OCI-LY1 (cell line): Measurements from ENCODE around the gene PLEKHH2.
"Not testable (repeated sequence)": the region's sequence is repeated elsewhere in the genome, so short reads cannot be mapped to it uniquely, and the experiment has no call there.

Experiments
- H2AFZ ChIP-seq: fragments of 200-600 bp; sonication (generic), shearing (Covaris generic); 2 replicates; pipeline ENCODE4 v1.6.0; 2014; ENCODE audit warnings: antibody characterized with exemption, mild to moderate bottlenecking, low read length
- H3F3A ChIP-seq: fragments of 200-600 bp; sonication (generic), shearing (Covaris generic); 2 replicates; pipeline ENCODE4 v1.6.0; 2014; ENCODE audit warnings: mild to moderate bottlenecking, antibody characterized with exemption, low read length, moderate library complexity; ENCODE audit not compliant: insufficient read depth
- H3K27ac ChIP-seq: fragments of 200-600 bp; sonication (generic); 2 replicates; pipeline ENCODE4 v1.5.1; 2014; ENCODE audit warnings: low read length, mixed run types, mild to moderate bottlenecking, low read depth; ENCODE audit not compliant: poor library complexity, severe bottlenecking
- H3K27me3 ChIP-seq: fragments of 200-600 bp; sonication (generic); 2 replicates; pipeline ENCODE4 v1.6.0; 2014; ENCODE audit warnings: antibody characterized with exemption, mild to moderate bottlenecking, low read length, moderate library complexity; ENCODE audit not compliant: insufficient read depth
- H3K36me3 ChIP-seq: fragments of 200-600 bp; sonication (generic); 2 replicates; pipeline ENCODE4 v1.6.1; 2014; ENCODE audit warnings: mild to moderate bottlenecking, antibody characterized with exemption, low read length, moderate library complexity, mixed read lengths; ENCODE audit not compliant: insufficient read depth
- H3K4me1 ChIP-seq: fragments of 200-600 bp; sonication (generic); 2 replicates; pipeline ENCODE4 v1.5.1; 2014; ENCODE audit warnings: mild to moderate bottlenecking, low read length, moderate library complexity; ENCODE audit not compliant: insufficient read depth, severe bottlenecking
- H3K4me2 ChIP-seq: fragments of 200-600 bp; sonication (generic), shearing (Covaris generic); 2 replicates; pipeline ENCODE4 v1.6.1; 2014; ENCODE audit warnings: low read length
- H3K4me3 ChIP-seq: fragments of 200-600 bp; sonication (generic); 2 replicates; pipeline ENCODE4 v1.5.1; 2014; ENCODE audit warnings: low read length, low read depth, mild to moderate bottlenecking, mixed read lengths; ENCODE audit not compliant: poor library complexity, severe bottlenecking
- H3K79me2 ChIP-seq: fragments of 200-600 bp; shearing (Covaris generic); 2 replicates; pipeline ENCODE4 v1.6.1; 2016; ENCODE audit warnings: mixed run types, low read length, mixed read lengths; ENCODE audit not compliant: insufficient read depth
- H3K9ac ChIP-seq: fragments of 200-600 bp; sonication (generic), shearing (Covaris generic); 2 replicates; pipeline ENCODE4 v1.6.1; 2014; ENCODE audit warnings: mild to moderate bottlenecking, low read length, mixed read lengths
- H3K9me2 ChIP-seq: fragments of 200-600 bp; sonication (generic), shearing (Covaris generic); 2 replicates; pipeline ENCODE4 v1.6.1; 2014; ENCODE audit warnings: low read depth, mild to moderate bottlenecking, low read length, mixed read lengths
- H3K9me3 ChIP-seq: fragments of 200-600 bp; shearing (Covaris generic); 2 replicates; pipeline ENCODE4 v1.6.1; 2014; ENCODE audit warnings: low read length, mixed read lengths
- H4K20me1 ChIP-seq: fragments of 200-600 bp; sonication (generic), shearing (Covaris generic); 2 replicates; pipeline ENCODE4 v1.6.0; 2016; ENCODE audit warnings: mild to moderate bottlenecking, low read length; ENCODE audit not compliant: insufficient read depth
- EZH2 ChIP-seq: fragments of 200-600 bp; sonication (generic), shearing (Covaris generic); IDR thresholded peaks from 2 replicates; pipeline ENCODE4 v1.8.0; 2017; ENCODE audit warnings: borderline replicate concordance, mixed run types, mild to moderate bottlenecking, antibody characterized with exemption, low read length, moderate library complexity, mixed read lengths
- TF ChIP-seq, protein P1 (sequence below): fragments of 200-600 bp; sonication (generic), shearing (Covaris generic); IDR thresholded peaks from 2 replicates; pipeline ENCODE4 v1.5.1; 2017; ENCODE audit warnings: mild to moderate bottlenecking, antibody characterized with exemption, low read length, moderate library complexity, mixed read lengths

Gene PLEKHH2

GRCh38 chr2:43631618-43632317, 5.3 kb upstream of the PLEKHH2 start:
- no peaks in the 10 kb centered on the region for H3K4me1 ChIP-seq
- no peaks in the 10 kb centered on the region for H3K36me3 ChIP-seq
- H4K20me1 ChIP-seq, result no peaks in the 10 kb centered on the region
- no peaks in the 10 kb centered on the region for H3F3A ChIP-seq
- H3K9ac ChIP-seq, result no peak overlapping the region
- TF ChIP-seq EZH2, result no peak
- TF ChIP-seq, protein P1, sequence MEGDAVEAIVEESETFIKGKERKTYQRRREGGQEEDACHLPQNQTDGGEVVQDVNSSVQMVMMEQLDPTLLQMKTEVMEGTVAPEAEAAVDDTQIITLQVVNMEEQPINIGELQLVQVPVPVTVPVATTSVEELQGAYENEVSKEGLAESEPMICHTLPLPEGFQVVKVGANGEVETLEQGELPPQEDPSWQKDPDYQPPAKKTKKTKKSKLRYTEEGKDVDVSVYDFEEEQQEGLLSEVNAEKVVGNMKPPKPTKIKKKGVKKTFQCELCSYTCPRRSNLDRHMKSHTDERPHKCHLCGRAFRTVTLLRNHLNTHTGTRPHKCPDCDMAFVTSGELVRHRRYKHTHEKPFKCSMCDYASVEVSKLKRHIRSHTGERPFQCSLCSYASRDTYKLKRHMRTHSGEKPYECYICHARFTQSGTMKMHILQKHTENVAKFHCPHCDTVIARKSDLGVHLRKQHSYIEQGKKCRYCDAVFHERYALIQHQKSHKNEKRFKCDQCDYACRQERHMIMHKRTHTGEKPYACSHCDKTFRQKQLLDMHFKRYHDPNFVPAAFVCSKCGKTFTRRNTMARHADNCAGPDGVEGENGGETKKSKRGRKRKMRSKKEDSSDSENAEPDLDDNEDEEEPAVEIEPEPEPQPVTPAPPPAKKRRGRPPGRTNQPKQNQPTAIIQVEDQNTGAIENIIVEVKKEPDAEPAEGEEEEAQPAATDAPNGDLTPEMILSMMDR, result no peak
- H3K4me3 ChIP-seq, result no peak overlapping the region
- no peak overlapping the region for H2AFZ ChIP-seq
- H3K9me3 ChIP-seq, result no peaks in the 10 kb centered on the region
- H3K27ac ChIP-seq, result no peak overlapping the region
- no peak overlapping the region for H3K4me2 ChIP-seq
- H3K27me3 ChIP-seq, result no peaks in the 10 kb centered on the region; the same call in 1 of the 2 replicates
- H3K9me2 ChIP-seq, result no peaks in the 10 kb centered on the region
- H3K79me2 ChIP-seq, result no peaks in the 10 kb centered on the region

DNA sequence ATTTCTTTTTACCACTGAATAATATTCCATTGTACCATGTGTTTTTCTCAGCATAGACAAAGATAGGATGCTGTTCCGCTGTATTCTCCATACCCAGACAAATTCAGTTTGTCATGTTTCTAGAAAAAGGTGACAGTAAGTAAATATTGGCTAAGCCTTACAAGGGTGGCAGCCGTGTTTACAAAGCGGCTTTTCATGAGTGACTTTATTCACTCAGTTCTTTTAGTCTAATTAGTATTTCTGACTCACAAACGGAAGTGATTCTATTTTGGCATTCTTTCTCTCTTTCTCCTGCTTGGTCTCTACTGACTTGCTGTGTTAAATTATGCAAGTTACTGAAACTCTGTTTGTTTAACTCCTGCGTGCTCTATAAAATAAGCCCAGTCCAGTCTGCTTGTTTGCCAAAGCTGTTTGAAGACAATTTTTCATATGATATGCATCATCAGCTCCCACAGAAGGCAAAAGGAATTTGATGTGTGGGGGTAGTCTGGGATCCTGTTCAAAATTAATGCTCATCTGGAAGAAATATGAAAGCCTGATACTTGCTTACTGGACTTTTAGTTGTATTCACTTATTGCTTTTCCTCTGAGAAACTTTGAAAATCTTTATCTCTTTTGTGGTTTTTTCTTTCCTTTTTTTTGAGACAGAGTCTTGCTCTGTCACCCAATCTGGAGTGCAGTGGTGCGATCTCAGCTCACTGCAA, 2.3 kb upstream of the PLEKHH2 start:
- no peaks in the 10 kb centered on the region for H3K79me2 ChIP-seq
- TF ChIP-seq, protein P1, result no peak
- TF ChIP-seq EZH2, result no peak
- no peak overlapping the region for H3K9ac ChIP-seq
- no peak overlapping the region for H3K4me2 ChIP-seq
- no peak overlapping the region for H3K27ac ChIP-seq
- no peaks in the 10 kb centered on the region for H4K20me1 ChIP-seq
- no peaks in the 10 kb centered on the region for H3K4me1 ChIP-seq
- H3F3A ChIP-seq, result no peaks in the 10 kb centered on the region
- no peaks in the 10 kb centered on the region; the same call in 1 of the 2 replicates for H3K27me3 ChIP-seq
- no peaks in the 10 kb centered on the region for H3K36me3 ChIP-seq
- no peak overlapping the region for H2AFZ ChIP-seq
- H3K4me3 ChIP-seq, result no peak overlapping the region
- peaks cover 3% of the 10 kb centered on the region; the same call in 1 of the 2 replicates for H3K9me3 ChIP-seq
- no peaks in the 10 kb centered on the region for H3K9me2 ChIP-seq

GRCh38 chr2:43636153-43636552, 907 bp upstream of the PLEKHH2 start:
- not testable (repeated sequence) for H4K20me1 ChIP-seq, H3K4me1 ChIP-seq, H3K9me3 ChIP-seq, H3K79me2 ChIP-seq, H3K4me3 ChIP-seq, H3K36me3 ChIP-seq, H3K9me2 ChIP-seq, H3K27me3 ChIP-seq, H3K9ac ChIP-seq, H3K27ac ChIP-seq, H3F3A ChIP-seq, H3K4me2 ChIP-seq, H2AFZ ChIP-seq
